HFFc6 (cell line): ENCODE data around the gene GOT2. TPM values are rescaled to one million over a fixed set of nuclear protein-coding genes. Genes with fewer than 3 reads are reported as not detected.

ENCODE experiments used
- DNase-seq: peaks from one replicate; pipeline ENCODE4 v3.0.0-alpha.2; 2018
- H3K27ac Mint-ChIP-seq: 2 replicates; pipeline ENCODE4 v1.8.0; 2020; ENCODE audit warnings: mild to moderate bottlenecking, mixed read lengths
- H3K27me3 Mint-ChIP-seq: 2 replicates; pipeline ENCODE4 v1.8.0; 2021; ENCODE audit warnings: mild to moderate bottlenecking, moderate library complexity, mixed read lengths; ENCODE audit not compliant: insufficient read depth
- H3K36me3 Mint-ChIP-seq: 2 replicates; pipeline ENCODE4 v1.8.0; 2021; ENCODE audit warnings: low read depth, mixed read lengths
- H3K4me1 Mint-ChIP-seq: 2 replicates; pipeline ENCODE4 v1.8.0; 2020; ENCODE audit warnings: low read depth, mixed read lengths
- H3K4me3 Mint-ChIP-seq: 2 replicates; pipeline ENCODE4 v1.8.0; 2020; ENCODE audit warnings: mild to moderate bottlenecking, moderate library complexity, mixed read lengths
- H3K9me3 Mint-ChIP-seq: 2 replicates; pipeline ENCODE4 v1.8.0; 2020; ENCODE audit warnings: mild to moderate bottlenecking, mixed read lengths
- CTCF ChIP-seq: fragments of 200-600 bp; sonication (generic); IDR thresholded peaks from 2 replicates; pipeline ENCODE4 v1.5.0; 2021; ENCODE audit warnings: antibody characterized with exemption, mild to moderate bottlenecking
- total RNA-seq, 6 experiments: library from RNA; stranded (reverse); fragmentation: NEBNext Ultra II Directional; extraction: Animal tissue kit (Norgen Biotek cat#: 25700); gene quantifications; 2 replicates in 1 of 6; 3 replicates in 5 of 6; pipeline ENCODE4 v1.2.3, GENCODE V29; 2021

GOT2 gene
- total RNA-seq, 6 experiments from 2014 or later, result 131 to 152 (median 138) TPM

GRCh38 chr16:58727796-58728568 is 6.1 kb downstream of the GOT2 start:
- H3K36me3 Mint-ChIP-seq, result peaks cover 10% of the 10 kb centered on the region; the same call in 1 of the 2 replicates
- H3K4me3 Mint-ChIP-seq, result no peak overlapping the region
- no peak for TF ChIP-seq CTCF
- no peaks in the 10 kb centered on the region for H3K9me3 Mint-ChIP-seq
- peaks cover 14% of the 10 kb centered on the region for H3K4me1 Mint-ChIP-seq
- DNase-seq, result no peak
- no peak overlapping the region for H3K27ac Mint-ChIP-seq
- no peaks in the 10 kb centered on the region; the same call in 1 of the 2 replicates for H3K27me3 Mint-ChIP-seq

GRCh38 chr16:58727028-58727781 is 6.9 kb downstream of the GOT2 start:
- Mint-ChIP-seq H3K9me3 (no peaks in the 10 kb centered on the region), H3K27me3 (no peaks in the 10 kb centered on the region; the same call in 1 of the 2 replicates), H3K27ac (no peak overlapping the region), H3K36me3 (peaks cover 6% of the 10 kb centered on the region; the same call in 1 of the 2 replicates), H3K4me1 (peaks cover 7% of the 10 kb centered on the region), H3K4me3 (no peak overlapping the region)
- no peak for DNase-seq
- TF ChIP-seq CTCF, result no peak

- Mint-ChIP-seq H3K36me3 (peaks cover 9% of the 10 kb centered on the region), H3K9me3 (no peaks in the 10 kb centered on the region), H3K27ac (no peak overlapping the region), H3K4me1 (no peaks in the 10 kb centered on the region), H3K27me3 (no peaks in the 10 kb centered on the region; the same call in 1 of the 2 replicates), H3K4me3 (no peak overlapping the region)
- no peak for TF ChIP-seq CTCF
- no peak for DNase-seq
Measured at GRCh38 chr16:58723109-58723508, 11.0 kb downstream of the GOT2 start.

- Mint-ChIP-seq H3K4me1 (no peaks in the 10 kb centered on the region), H3K4me3 (no peak overlapping the region), H3K27ac (no peak overlapping the region), H3K9me3 (no peaks in the 10 kb centered on the region), H3K36me3 (peaks cover 24% of the 10 kb centered on the region), H3K27me3 (no peaks in the 10 kb centered on the region)
- TF ChIP-seq CTCF, result no peak
- no peak for DNase-seq
Measured at GRCh38 chr16:58717994-58718393, 16.1 kb downstream of the GOT2 start.

GRCh38 chr16:58716468-58716867 is 17.6 kb downstream of the GOT2 start:
- H3K36me3 Mint-ChIP-seq, result peaks cover 24% of the 10 kb centered on the region
- H3K27me3 Mint-ChIP-seq, result no peaks in the 10 kb centered on the region
- DNase-seq, result no peak
- no peak for TF ChIP-seq CTCF
- no peaks in the 10 kb centered on the region for H3K4me1 Mint-ChIP-seq
- H3K9me3 Mint-ChIP-seq, result no peaks in the 10 kb centered on the region
- H3K4me3 Mint-ChIP-seq, result no peak overlapping the region
- H3K27ac Mint-ChIP-seq, result no peak overlapping the region
